ENCODE data around the gene NID1. TPM values are rescaled to one million over a fixed set of nuclear protein-coding genes. Genes with fewer than 3 reads are reported as not detected.

Gene NID1
- total RNA-seq, 1 experiment from 2014 or later: 48.5 TPM

GRCh38 chr1:236113324-236114032, 48.6 kb upstream of the NID1 start:
- intact Hi-C loops (cut with micrococcal nuclease; ENCODE audit: unreplicated experiment): no loop called here
- POLR2A ChIA-PET: no interaction called here

GRCh38 chr1:236112332-236112627, 47.4 kb upstream of the NID1 start:
- Histone ChIP-seq H3K27me3 (replicated peaks; ENCODE audit: control insufficient read depth, insufficient read depth, low read length) (no peaks in the 10 kb centered on the region), H3K9me3 (no peaks in the 10 kb centered on the region), H3K4me3 (ENCODE audit: low read depth, low read length) (no peak overlapping the region), H3K4me1 (peaks cover 7% of the 10 kb centered on the region; the same call in 1 of the 2 replicates), H3K36me3 (ENCODE audit: control insufficient read depth, insufficient read depth, low read length) (no peaks in the 10 kb centered on the region)
- no peak for TF ChIP-seq CTCF (IDR thresholded peaks at IDR 0.05; ENCODE audit: insufficient read depth in 1 of 2, low read depth in 1 of 2, low read length in 1 of 2, severe bottlenecking in 1 of 2, unreplicated experiment in 1 of 2)
- BruUV-seq (replicated peaks): no TSS peak
- ChIA-PET POLR2A (no interaction called here), CTCF (no interaction called here)
- H3K36me3 Mint-ChIP-seq (ENCODE audit: insufficient read depth, unreplicated experiment): no peaks in the 10 kb centered on the region
- no peak for DNase-seq
- H3K4me1 Mint-ChIP-seq (ENCODE audit: low read depth, unreplicated experiment): no peaks in the 10 kb centered on the region
- H3K27me3 Mint-ChIP-seq (ENCODE audit: insufficient read depth, unreplicated experiment): no peaks in the 10 kb centered on the region
- no peak overlapping the region for H3K27ac Mint-ChIP-seq (ENCODE audit: unreplicated experiment)
- H3K4me3 Mint-ChIP-seq (ENCODE audit: unreplicated experiment): no peak overlapping the region
- intact Hi-C loops (cut with micrococcal nuclease; ENCODE audit: unreplicated experiment): no loop called here
- H3K9me3 Mint-ChIP-seq (ENCODE audit: unreplicated experiment): no peaks in the 10 kb centered on the region

More at GRCh38 chr1:236113324-236114032, 48.6 kb upstream of the NID1 start:
- CTCF ChIA-PET: interaction anchor here (1.1 kb wide), 1 partner anchor 38 kb away, joined by 4 read pairs; no protein-coding TSS in a partner anchor
- Histone ChIP-seq H3K36me3 (ENCODE audit: control insufficient read depth, insufficient read depth, low read length) (no peaks in the 10 kb centered on the region), H3K27me3 (replicated peaks; ENCODE audit: control insufficient read depth, insufficient read depth, low read length) (no peaks in the 10 kb centered on the region), H3K9me3 (no peaks in the 10 kb centered on the region), H3K4me3 (ENCODE audit: low read depth, low read length) (no peak overlapping the region), H3K4me1 (peaks cover 7% of the 10 kb centered on the region; the same call in 1 of the 2 replicates)
- no TSS peak for BruUV-seq (replicated peaks)
- DNase-seq: no peak
- H3K4me1 Mint-ChIP-seq (ENCODE audit: low read depth, unreplicated experiment): no peaks in the 10 kb centered on the region
- no peak for TF ChIP-seq CTCF (IDR thresholded peaks at IDR 0.05; ENCODE audit: insufficient read depth in 1 of 2, low read depth in 1 of 2, low read length in 1 of 2, severe bottlenecking in 1 of 2, unreplicated experiment in 1 of 2)
- H3K27ac Mint-ChIP-seq (ENCODE audit: unreplicated experiment): no peak overlapping the region
- H3K4me3 Mint-ChIP-seq (ENCODE audit: unreplicated experiment): no peak overlapping the region
- H3K36me3 Mint-ChIP-seq (ENCODE audit: insufficient read depth, unreplicated experiment): no peaks in the 10 kb centered on the region
- H3K9me3 Mint-ChIP-seq (ENCODE audit: unreplicated experiment): no peaks in the 10 kb centered on the region
- no peaks in the 10 kb centered on the region for H3K27me3 Mint-ChIP-seq (ENCODE audit: insufficient read depth, unreplicated experiment)

- no peaks in the 10 kb centered on the region for H3K9me3 Mint-ChIP-seq (ENCODE audit: unreplicated experiment)
These were observed 46.8 kb upstream of the NID1 start for GRCh38 chr1:236111527-236112331.

More at GRCh38 chr1:236111527-236112331, 46.8 kb upstream of the NID1 start:
- Mint-ChIP-seq H3K4me1 (ENCODE audit: low read depth, unreplicated experiment) (no peaks in the 10 kb centered on the region), H3K27ac (ENCODE audit: unreplicated experiment) (no peak overlapping the region), H3K27me3 (ENCODE audit: insufficient read depth, unreplicated experiment) (no peaks in the 10 kb centered on the region), H3K4me3 (ENCODE audit: unreplicated experiment) (no peak overlapping the region), H3K36me3 (ENCODE audit: insufficient read depth, unreplicated experiment) (no peaks in the 10 kb centered on the region)
- CTCF ChIA-PET: interaction anchor here (0.5 kb wide), 1 partner anchor 451 kb away, joined by 3 read pairs; no protein-coding TSS in a partner anchor
- Histone ChIP-seq H3K9me3 (no peaks in the 10 kb centered on the region), H3K27me3 (replicated peaks; ENCODE audit: control insufficient read depth, insufficient read depth, low read length) (no peaks in the 10 kb centered on the region), H3K36me3 (ENCODE audit: control insufficient read depth, insufficient read depth, low read length) (no peaks in the 10 kb centered on the region), H3K4me3 (ENCODE audit: low read depth, low read length) (no peak overlapping the region), H3K4me1 (peaks cover 7% of the 10 kb centered on the region; the same call in 1 of the 2 replicates)
- intact Hi-C loops (cut with micrococcal nuclease; ENCODE audit: unreplicated experiment): no loop called here
- POLR2A ChIA-PET: no interaction called here
- TF ChIP-seq CTCF (IDR thresholded peaks at IDR 0.05; ENCODE audit: insufficient read depth in 1 of 2, low read depth in 1 of 2, low read length in 1 of 2, severe bottlenecking in 1 of 2, unreplicated experiment in 1 of 2): no peak
- no TSS peak for BruUV-seq (replicated peaks)
- DNase-seq: no peak

Data from Caco-2 (cell line).